HUES6 (cell line): ENCODE data around the gene OR1F1.

Experiments
- H3K27ac ChIP-seq: 2 replicates; pipeline ENCODE4 v1.7.0; 2013; ENCODE audit warnings: low read depth, mild to moderate bottlenecking, low read length, inconsistent platforms
- H3K27me3 ChIP-seq: 2 replicates; pipeline ENCODE4 v1.6.1; 2013; ENCODE audit warnings: low read length; ENCODE audit not compliant: control insufficient read depth, insufficient read depth
- H3K36me3 ChIP-seq: 2 replicates; pipeline ENCODE4 v1.6.1; 2013; ENCODE audit warnings: low read length; ENCODE audit not compliant: control insufficient read depth, insufficient read depth
- H3K4me1 ChIP-seq: 2 replicates; pipeline ENCODE4 v1.6.1; 2013; ENCODE audit warnings: low read length; ENCODE audit not compliant: control insufficient read depth, insufficient read depth
- H3K4me3 ChIP-seq: 2 replicates; pipeline ENCODE4 v1.5.1; 2013; ENCODE audit warnings: low read depth, low read length
- H3K9ac ChIP-seq: one replicate; pipeline ENCODE4 v1.6.1; 2013; ENCODE audit warnings: mild to moderate bottlenecking, low read length
- H3K9me3 ChIP-seq: 2 replicates; pipeline ENCODE4 v1.6.1; 2013; ENCODE audit warnings: low read depth, low read length; ENCODE audit not compliant: control insufficient read depth, insufficient read depth

The OR1F1 gene

DNA sequence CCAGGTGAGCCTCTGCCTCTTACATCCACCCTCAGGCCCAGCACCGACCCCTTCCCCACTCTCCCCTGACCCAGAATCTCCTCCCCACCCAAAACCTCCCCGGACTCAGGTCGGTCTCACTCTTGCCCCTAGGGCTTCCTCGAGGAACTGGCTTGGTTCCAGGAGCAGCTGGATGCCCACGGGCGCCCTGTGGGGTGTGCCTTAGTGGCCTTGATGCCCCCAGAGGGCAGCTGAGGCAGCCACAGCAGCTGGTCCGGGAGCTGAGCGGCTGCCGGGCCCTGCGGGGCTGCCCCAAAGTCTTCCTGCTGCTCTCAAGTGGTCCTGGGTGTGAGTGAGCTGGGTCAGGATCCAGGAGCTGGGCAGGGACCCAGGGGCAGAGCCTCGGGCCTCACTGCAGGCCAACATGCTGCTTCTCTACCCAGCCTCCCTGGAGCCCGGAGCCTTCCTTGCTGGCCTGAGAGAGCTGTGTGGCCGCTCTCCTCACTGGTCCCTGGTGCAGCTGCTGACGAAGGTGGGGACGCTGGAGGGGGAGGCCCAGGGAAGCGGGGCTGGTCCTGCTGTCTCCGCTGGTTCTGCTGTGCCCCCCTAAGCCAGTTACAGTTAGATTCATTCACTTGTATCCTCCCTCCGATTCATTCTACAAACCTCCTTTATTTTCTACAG, 43.6 kb upstream of the OR1F1 start:
- Histone ChIP-seq H3K9ac (no peak overlapping the region), H3K36me3 (peaks cover 18% of the 10 kb centered on the region), H3K4me1 (peaks cover 5% of the 10 kb centered on the region), H3K27me3 (peaks cover 16% of the 10 kb centered on the region), H3K27ac (no peak overlapping the region), H3K4me3 (no peak overlapping the region), H3K9me3 (no peaks in the 10 kb centered on the region)

DNA sequence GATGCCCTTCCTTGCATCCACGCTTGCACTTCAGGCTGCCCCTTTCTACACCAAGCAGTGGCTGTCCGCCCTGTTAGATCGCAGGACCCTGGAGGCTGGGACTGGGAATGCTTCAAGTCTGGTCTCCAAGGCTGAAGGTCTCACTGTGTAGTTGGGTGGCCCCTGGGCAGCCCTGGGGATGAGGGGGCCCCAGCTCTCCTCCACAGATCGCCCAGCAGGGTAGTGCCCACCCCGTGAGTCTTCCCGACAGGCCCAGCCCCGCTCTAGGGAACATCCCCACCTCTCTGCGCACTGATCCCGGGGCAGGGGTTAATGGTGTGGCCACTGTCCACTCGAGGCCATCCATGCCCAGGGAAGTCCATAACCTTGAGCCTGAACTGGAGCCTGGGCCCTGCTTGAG, 42.9 kb upstream of the OR1F1 start:
- Histone ChIP-seq H3K27ac (no peak overlapping the region), H3K9me3 (no peaks in the 10 kb centered on the region), H3K4me1 (peaks cover 6% of the 10 kb centered on the region), H3K4me3 (no peak overlapping the region), H3K9ac (no peak overlapping the region), H3K36me3 (peaks cover 18% of the 10 kb centered on the region), H3K27me3 (peaks cover 16% of the 10 kb centered on the region)

DNA sequence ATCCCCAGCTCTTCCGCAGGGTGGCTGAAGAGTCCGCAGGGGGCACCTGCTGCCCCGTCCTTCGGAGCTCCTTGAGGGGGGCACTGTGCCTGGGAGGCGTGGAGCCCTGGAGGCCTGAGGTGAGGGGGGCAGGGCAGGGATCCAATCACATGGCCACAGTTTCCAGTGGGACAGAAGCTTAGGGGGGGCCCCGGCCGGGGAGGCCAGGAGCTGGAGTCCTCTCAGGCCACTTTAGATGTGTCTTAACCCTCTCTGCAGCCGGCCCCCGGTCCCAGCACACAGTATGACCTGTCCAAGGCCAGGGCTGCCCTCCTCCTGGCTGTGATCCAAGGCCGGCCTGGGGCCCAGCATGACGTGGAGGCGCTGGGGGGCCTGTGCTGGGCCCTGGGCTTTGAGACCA, 42.3 kb upstream of the OR1F1 start:
- no peak overlapping the region for H3K4me3 ChIP-seq
- H3K4me1 ChIP-seq = peaks cover 6% of the 10 kb centered on the region
- H3K27ac ChIP-seq = no peak overlapping the region
- H3K36me3 ChIP-seq = peaks cover 18% of the 10 kb centered on the region
- peaks cover 16% of the 10 kb centered on the region for H3K27me3 ChIP-seq
- H3K9me3 ChIP-seq = no peaks in the 10 kb centered on the region
- no peak overlapping the region for H3K9ac ChIP-seq

DNA sequence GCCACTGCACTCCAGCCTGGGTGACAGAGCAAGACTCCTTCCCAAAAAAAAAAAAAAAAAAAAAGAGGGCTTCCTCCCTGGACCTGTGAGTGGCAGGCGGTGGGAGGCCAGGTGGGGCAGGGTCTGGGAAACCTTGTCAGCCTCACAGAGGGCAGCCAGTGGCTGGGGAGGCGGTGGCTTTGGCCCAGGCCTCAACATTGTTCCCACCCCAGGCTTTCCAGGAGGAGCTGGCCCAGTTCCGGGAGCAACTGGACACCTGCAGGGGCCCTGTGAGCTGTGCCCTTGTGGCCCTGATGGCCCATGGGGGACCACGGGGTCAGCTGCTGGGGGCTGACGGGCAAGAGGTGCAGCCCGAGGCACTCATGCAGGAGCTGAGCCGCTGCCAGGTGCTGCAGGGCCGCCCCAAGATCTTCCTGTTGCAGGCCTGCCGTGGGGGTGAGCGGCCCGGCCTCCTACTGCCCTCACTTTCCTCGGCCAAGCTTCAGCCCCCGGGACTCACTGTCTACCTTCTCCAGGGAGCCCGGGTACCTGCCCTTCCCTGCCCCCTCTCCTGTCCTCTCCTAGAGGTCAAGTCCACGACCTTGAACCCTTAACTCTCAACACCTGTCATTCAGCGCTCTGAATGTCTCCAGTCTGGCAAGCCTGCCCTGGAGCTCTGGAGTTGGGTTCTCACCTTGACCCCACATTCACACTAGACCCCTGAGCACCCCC, 40.8 kb upstream of the OR1F1 start:
- H3K36me3 ChIP-seq = peaks cover 4% of the 10 kb centered on the region
- H3K27me3 ChIP-seq = peaks cover 16% of the 10 kb centered on the region
- H3K4me1 ChIP-seq = peaks cover 6% of the 10 kb centered on the region
- no peak overlapping the region for H3K4me3 ChIP-seq
- H3K9ac ChIP-seq = no peak overlapping the region
- H3K9me3 ChIP-seq = no peaks in the 10 kb centered on the region
- no peak overlapping the region for H3K27ac ChIP-seq

DNA sequence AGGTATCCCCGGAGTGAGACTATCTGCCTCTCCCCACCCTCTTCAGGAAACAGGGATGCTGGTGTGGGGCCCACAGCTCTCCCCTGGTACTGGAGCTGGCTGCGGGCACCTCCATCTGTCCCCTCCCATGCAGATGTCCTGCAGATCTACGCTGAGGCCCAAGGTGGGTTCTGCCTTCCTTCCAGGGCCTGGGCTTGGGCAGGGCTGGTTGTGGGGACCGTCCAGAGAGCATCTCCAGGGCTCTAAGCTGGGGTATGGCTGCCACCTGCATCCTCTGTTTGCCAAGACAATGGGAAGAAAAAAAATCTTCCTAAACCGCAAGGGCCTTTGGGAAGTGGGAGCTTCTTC, 40.3 kb upstream of the OR1F1 start:
- Histone ChIP-seq H3K36me3 (no peaks in the 10 kb centered on the region), H3K27ac (no peak overlapping the region), H3K27me3 (peaks cover 16% of the 10 kb centered on the region), H3K9me3 (no peaks in the 10 kb centered on the region), H3K4me3 (no peak overlapping the region), H3K4me1 (peaks cover 6% of the 10 kb centered on the region), H3K9ac (no peak overlapping the region)

DNA sequence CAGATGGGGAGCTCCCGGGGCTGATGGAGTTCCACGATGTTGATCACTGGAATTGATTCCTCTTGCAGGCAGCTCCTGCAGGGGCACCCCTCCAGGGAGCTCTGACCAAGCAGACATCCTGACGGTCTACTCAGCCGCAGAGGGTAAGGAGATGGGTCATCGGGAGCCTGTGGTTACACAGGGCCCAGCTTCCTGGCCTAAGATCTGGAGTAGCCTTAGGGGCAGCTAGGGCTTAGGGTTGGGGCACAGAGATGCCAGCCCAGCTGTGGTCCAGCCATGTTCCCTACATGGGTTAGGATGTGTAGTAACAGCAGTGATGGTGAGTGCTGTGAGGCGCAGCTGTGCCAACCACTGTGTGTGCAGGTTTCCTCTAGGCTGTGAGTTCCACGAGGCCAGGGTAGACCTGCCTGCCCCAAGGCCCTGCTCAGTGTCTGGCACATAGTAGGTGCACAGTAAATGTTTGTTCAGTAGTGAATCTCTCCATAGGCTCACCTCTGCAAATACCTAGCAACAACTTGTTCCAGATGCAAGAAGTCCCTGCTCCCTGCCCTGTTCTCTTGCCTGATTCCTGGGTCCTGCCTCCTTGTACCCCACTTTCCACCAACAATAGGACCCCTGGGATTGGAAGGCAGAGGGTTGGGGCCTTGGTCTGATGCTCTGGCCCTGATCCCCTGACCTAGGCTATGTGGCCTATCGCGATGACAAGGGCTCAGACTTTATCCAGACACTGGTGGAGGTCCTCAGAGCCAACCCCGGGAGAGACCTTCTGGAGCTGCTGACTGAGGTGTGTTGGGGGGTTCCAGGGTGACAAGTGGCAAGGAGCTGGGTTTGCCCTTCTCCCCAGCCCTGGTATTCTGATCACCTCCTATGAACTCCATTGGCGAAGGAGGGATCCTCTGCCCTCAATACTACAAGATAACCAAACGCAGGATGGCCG, 39.5 kb upstream of the OR1F1 start:
- Histone ChIP-seq H3K9ac (no peak overlapping the region), H3K4me3 (peak overlapping the region; percentile 98; the same call in 1 of the 2 replicates), H3K27me3 (peaks cover 16% of the 10 kb centered on the region), H3K36me3 (no peaks in the 10 kb centered on the region), H3K9me3 (no peaks in the 10 kb centered on the region), H3K27ac (no peak overlapping the region), H3K4me1 (peaks cover 6% of the 10 kb centered on the region)

DNA sequence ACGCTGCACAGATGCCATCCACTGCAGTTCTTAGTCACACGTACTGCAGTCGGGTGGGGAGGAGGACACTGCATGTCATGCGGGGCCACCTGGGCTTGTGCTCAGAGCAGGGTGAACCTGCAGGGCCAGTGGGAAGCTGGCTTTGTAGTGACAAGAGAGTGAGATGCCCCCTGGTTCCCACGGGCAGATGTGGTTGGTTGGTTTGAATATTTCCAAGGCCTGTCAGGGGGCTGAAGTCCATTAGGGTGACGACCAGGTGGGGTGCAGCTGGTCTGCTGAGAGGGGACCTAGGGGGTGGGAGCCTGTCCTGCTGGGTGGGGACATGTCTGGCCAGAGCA, 38.8 kb upstream of the OR1F1 start:
- Histone ChIP-seq H3K27ac (no peak overlapping the region), H3K9ac (peak overlapping the region; percentile 75), H3K27me3 (peaks cover 16% of the 10 kb centered on the region), H3K36me3 (no peaks in the 10 kb centered on the region), H3K4me1 (peaks cover 6% of the 10 kb centered on the region), H3K4me3 (peak overlapping the region; percentile 98), H3K9me3 (no peaks in the 10 kb centered on the region)

DNA sequence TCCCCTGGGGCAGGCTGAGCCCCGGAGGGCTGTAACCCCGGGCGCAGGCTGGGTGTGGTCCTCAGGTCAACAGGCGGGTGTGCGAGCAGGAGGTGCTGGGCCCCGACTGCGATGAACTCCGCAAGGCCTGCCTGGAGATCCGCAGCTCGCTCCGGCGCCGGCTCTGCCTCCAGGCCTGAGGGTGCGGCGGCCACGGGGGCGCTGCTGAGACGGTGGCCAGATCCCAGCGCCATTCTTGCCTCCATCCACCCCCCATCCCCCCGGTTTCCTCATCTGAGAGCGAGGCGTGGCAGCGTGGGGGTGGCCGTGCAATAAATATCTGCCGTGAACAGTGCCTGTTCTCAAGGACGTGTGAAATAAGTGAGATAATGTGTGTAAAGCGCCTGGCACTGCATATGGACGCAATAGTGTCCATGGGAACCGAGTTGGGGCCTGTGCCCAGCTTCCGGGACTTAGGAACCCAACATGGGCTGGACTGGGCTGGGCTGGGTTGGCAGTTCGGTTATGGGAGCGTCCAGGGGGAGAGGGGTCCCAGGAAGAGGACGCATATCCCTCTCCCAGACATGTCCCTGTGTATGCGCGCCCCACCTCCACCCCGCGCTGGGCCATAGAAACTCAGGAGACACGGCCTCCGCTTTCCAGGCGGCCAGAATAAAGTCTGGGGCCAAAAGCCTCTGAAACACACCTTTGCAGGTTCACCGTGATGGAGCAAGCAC, 38.2 kb upstream of the OR1F1 start:
- Histone ChIP-seq H3K9me3 (no peaks in the 10 kb centered on the region), H3K9ac (peak overlapping the region; percentile 75), H3K4me1 (peaks cover 6% of the 10 kb centered on the region), H3K4me3 (peak overlapping the region; percentile 98), H3K27ac (peak overlapping the region; percentile 41; the same call in 1 of the 2 replicates), H3K36me3 (no peaks in the 10 kb centered on the region), H3K27me3 (peaks cover 16% of the 10 kb centered on the region)

DNA sequence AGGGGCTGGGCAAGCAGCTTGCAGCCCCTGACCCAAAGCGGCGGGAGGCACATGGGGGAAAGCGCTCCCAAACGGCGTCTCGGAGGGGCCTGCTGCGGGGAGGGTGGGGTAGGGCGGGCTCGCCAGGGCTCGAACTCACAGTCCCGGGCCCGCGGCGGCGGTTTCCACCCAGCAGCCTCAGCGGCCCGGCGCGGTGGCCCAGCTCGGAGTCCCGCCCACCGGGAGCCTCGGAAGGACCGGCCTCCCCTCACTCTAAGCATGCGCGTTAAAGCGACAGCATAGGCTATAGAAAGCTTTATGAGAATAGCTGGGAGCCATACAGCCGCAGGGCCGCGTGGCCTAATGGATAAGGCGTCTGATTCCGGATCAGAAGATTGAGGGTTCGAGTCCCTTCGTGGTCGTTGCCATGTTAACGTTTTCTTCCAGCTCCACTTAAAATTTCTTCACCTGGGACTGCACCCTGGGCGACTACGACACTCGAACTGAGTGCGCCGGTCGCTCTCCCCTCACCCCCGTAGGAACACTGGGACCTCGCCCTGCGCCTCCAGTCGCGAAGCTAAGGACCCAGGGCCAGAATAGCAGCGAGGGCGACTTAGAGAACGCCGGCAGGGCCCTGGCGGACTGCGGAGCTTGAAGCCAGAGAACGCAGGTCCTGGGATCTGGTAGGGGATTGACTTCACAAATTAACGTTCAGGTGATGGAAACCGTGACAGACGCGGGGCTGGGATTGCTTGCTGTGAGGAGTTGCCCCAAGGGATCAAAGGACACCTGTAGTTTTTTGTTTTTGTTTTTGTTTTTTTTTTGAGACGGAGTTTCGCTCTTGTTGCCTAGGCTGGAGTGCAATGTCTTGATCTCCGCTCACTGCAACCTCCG, 37.4 kb upstream of the OR1F1 start:
- Histone ChIP-seq H3K36me3 (no peaks in the 10 kb centered on the region), H3K4me3 (peak overlapping the region; percentile 98), H3K9ac (peak overlapping the region; percentile 75), H3K4me1 (peaks cover 6% of the 10 kb centered on the region), H3K9me3 (no peaks in the 10 kb centered on the region), H3K27me3 (peaks cover 16% of the 10 kb centered on the region), H3K27ac (no peak overlapping the region)

DNA sequence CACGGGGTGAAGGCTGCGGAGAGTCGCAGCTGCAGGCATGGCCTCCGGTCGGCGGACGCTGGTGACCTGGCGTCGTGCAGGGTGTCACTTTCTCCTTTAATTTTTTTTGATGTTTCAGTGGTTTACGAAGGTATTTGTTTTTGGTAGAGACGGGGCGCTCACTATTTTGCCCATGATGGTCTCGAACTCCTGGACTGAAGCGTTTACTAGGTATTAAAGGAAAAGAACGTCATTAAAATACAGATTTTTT, 36.1 kb upstream of the OR1F1 start:
- peaks cover 6% of the 10 kb centered on the region for H3K4me1 ChIP-seq
- H3K9ac ChIP-seq = no peak overlapping the region
- H3K27ac ChIP-seq = no peak overlapping the region
- peaks cover 16% of the 10 kb centered on the region for H3K27me3 ChIP-seq
- H3K4me3 ChIP-seq = peak overlapping the region; percentile 74
- no peaks in the 10 kb centered on the region for H3K9me3 ChIP-seq
- H3K36me3 ChIP-seq = no peaks in the 10 kb centered on the region
